Measurements from ENCODE around the gene STMN1.

The STMN1 gene

GRCh38 chr1:25918615-25919014, 12.4 kb upstream of the STMN1 start:
- no peaks in the 10 kb centered on the region for H3K9me3 ChIP-seq (replicated peaks; ENCODE audit: insufficient read depth, low read length)
- H3K27ac ChIP-seq (ENCODE audit: low read length), result no peak overlapping the region
- H3K9ac ChIP-seq (ENCODE audit: low read length), result no peak overlapping the region
- no peak for DNase-seq
- H3K27me3 ChIP-seq (replicated peaks; ENCODE audit: insufficient read depth, low read length), result peaks cover 21% of the 10 kb centered on the region
- H3K4me3 ChIP-seq (ENCODE audit: low read length), result no peak overlapping the region
- no peaks in the 10 kb centered on the region for H3F3A ChIP-seq (ENCODE audit: insufficient read depth, low read length)
- no peak for TF ChIP-seq EZH2 (optimal IDR thresholded peaks at IDR 0.05; ENCODE audit: low read depth, low read length)
- TF ChIP-seq EZH2phosphoT487 (IDR thresholded peaks at IDR 0.05; ENCODE audit: low read length), result no peak
- no peak for TF ChIP-seq CTCF (IDR thresholded peaks at IDR 0.05; ENCODE audit: low read length)
- H4K20me1 ChIP-seq (ENCODE audit: insufficient read depth, low read length), result no peaks in the 10 kb centered on the region
- no peaks in the 10 kb centered on the region for H3K9me2 ChIP-seq (replicated peaks; ENCODE audit: insufficient read depth, low read length)
- no peaks in the 10 kb centered on the region for H3K36me3 ChIP-seq (replicated peaks; ENCODE audit: insufficient read depth, low read length)
- no peak overlapping the region for H2AFZ ChIP-seq (ENCODE audit: low read length)
- H3K4me2 ChIP-seq (ENCODE audit: low read depth, low read length), result no peak overlapping the region
- H3K79me2 ChIP-seq (ENCODE audit: low read length), result no peaks in the 10 kb centered on the region
- H3K4me1 ChIP-seq (ENCODE audit: low read length), result no peaks in the 10 kb centered on the region

GRCh38 chr1:25917996-25918395, 11.8 kb upstream of the STMN1 start:
- H3K9me3 ChIP-seq (replicated peaks; ENCODE audit: insufficient read depth, low read length), result no peaks in the 10 kb centered on the region
- H3F3A ChIP-seq (ENCODE audit: insufficient read depth, low read length), result no peaks in the 10 kb centered on the region
- H3K9ac ChIP-seq (ENCODE audit: low read length), result no peak overlapping the region
- H3K27ac ChIP-seq (ENCODE audit: low read length), result no peak overlapping the region
- no peak overlapping the region for H2AFZ ChIP-seq (ENCODE audit: low read length)
- H3K4me1 ChIP-seq (ENCODE audit: low read length), result no peaks in the 10 kb centered on the region
- peaks cover 15% of the 10 kb centered on the region for H3K27me3 ChIP-seq (replicated peaks; ENCODE audit: insufficient read depth, low read length)
- TF ChIP-seq CTCF (IDR thresholded peaks at IDR 0.05; ENCODE audit: low read length) (no peak), EZH2phosphoT487 (IDR thresholded peaks at IDR 0.05; ENCODE audit: low read length) (no peak), EZH2 (optimal IDR thresholded peaks at IDR 0.05; ENCODE audit: low read depth, low read length) (no peak)
- H3K36me3 ChIP-seq (replicated peaks; ENCODE audit: insufficient read depth, low read length), result no peaks in the 10 kb centered on the region
- no peaks in the 10 kb centered on the region for H4K20me1 ChIP-seq (ENCODE audit: insufficient read depth, low read length)
- DNase-seq, result no peak
- H3K4me3 ChIP-seq (ENCODE audit: low read length), result no peak overlapping the region
- H3K9me2 ChIP-seq (replicated peaks; ENCODE audit: insufficient read depth, low read length), result no peaks in the 10 kb centered on the region
- H3K79me2 ChIP-seq (ENCODE audit: low read length), result no peaks in the 10 kb centered on the region
- no peak overlapping the region for H3K4me2 ChIP-seq (ENCODE audit: low read depth, low read length)

- Histone ChIP-seq H4K20me1 (ENCODE audit: insufficient read depth, low read length) (no peaks in the 10 kb centered on the region), H2AFZ (ENCODE audit: low read length) (no peak overlapping the region), H3K4me1 (ENCODE audit: low read length) (no peaks in the 10 kb centered on the region), H3K79me2 (ENCODE audit: low read length) (no peaks in the 10 kb centered on the region), H3K4me2 (ENCODE audit: low read depth, low read length) (no peak overlapping the region), H3F3A (ENCODE audit: insufficient read depth, low read length) (no peaks in the 10 kb centered on the region), H3K9me3 (replicated peaks; ENCODE audit: insufficient read depth, low read length) (no peaks in the 10 kb centered on the region), H3K27ac (ENCODE audit: low read length) (no peak overlapping the region), H3K27me3 (replicated peaks; ENCODE audit: insufficient read depth, low read length) (no peaks in the 10 kb centered on the region), H3K9ac (ENCODE audit: low read length) (no peak overlapping the region), H3K4me3 (ENCODE audit: low read length) (no peak overlapping the region), H3K9me2 (replicated peaks; ENCODE audit: insufficient read depth, low read length) (no peaks in the 10 kb centered on the region), H3K36me3 (replicated peaks; ENCODE audit: insufficient read depth, low read length) (no peaks in the 10 kb centered on the region)
- TF ChIP-seq EZH2 (optimal IDR thresholded peaks at IDR 0.05; ENCODE audit: low read depth, low read length), result no peak
- TF ChIP-seq EZH2phosphoT487 (IDR thresholded peaks at IDR 0.05; ENCODE audit: low read length), result no peak
- no peak for TF ChIP-seq CTCF (IDR thresholded peaks at IDR 0.05; ENCODE audit: low read length)
- DNase-seq, result no peak
Observed at GRCh38 chr1:25916460-25916859, 10.2 kb upstream of the STMN1 start.

Measured in MM.1S (cell line).